HG02973 (cell line): Measurements from ENCODE around the gene NAA11.
"Not testable (repeated sequence)": the region's sequence is repeated elsewhere in the genome, so short reads cannot be mapped to it uniquely, and the experiment has no call there.

Source experiments
- ATAC-seq: cut with Tn5 transposase; IDR thresholded peaks from one replicate; pipeline ENCODE4 v1.9.1; 2021; ENCODE audit warnings: moderate library complexity; ENCODE audit not compliant: unreplicated experiment

NAA11 gene

DNA sequence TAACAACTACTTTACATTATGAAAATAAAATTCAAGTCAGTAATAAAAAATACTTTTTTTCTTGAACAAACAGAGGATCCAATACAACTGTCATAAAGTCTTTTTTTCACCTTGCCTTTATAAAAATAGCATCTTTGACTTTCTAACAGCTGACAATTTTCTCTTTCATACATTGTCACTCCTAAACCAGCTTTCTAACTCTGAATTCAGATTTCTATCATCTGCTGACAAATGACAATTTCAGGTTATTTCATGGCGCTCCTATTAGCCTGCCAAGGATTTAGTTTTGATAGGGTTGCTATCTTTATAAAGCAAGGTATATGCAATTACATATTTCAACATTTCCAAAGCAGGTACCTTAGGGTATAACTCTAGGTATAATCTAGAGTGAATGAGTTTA, 14.6 kb downstream of the NAA11 start:
- ATAC-seq = no peak

DNA sequence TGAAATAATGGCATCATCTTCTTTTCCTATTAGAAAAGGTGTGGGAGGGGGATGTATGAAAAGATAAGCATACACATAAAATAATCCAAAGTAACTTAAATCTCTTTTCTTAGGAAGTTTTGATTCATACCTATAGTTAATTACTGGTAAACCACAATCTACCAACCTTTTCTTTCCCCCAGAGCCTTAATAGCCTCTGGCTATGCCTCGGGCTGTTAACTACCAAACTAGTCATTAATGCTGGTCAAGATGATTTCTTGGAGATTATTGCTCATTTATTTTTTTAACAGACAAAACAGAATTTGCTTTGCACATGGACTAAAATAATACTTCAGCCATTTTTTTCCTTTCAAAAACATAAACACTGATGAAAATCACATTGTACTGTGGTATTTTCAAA, 16.9 kb downstream of the NAA11 start:
- ATAC-seq = no peak

DNA sequence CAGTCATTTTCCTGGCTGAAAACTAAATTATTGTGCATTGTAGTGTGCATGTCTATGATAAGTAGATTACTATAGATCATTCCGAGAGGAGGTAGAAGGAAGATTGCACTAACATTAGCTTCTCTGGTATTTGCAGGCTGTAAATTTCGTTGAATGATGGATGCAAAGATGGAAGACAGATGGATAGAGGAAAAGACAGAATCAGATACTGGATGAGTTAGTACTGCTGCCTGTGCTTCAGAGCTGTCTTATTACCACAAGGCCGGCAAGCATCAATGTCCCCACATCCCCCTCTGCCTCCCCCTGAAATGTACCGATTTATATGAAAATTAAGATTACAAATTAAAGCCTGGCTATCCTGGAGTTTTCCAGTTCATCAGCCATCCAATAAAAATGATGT, 17.7 kb downstream of the NAA11 start:
- no peak for ATAC-seq

DNA sequence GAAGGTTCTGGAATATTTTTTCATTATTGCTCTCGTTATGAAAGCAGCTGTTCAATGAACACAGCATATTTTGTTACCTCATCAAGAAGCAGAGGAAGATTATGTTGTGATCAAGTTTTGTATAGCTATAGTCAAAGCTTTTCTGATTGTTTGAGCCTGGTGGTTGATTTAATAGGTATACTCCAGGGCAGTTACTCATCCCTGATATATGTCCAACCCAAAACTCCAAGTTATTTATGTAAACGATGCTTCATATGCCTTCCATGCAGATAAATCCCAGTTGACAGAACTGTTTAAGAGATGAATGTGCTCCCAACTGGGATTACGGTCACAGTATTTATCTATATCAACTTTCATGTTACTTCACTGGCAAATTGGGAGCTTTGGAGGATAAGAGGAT, 19.1 kb downstream of the NAA11 start:
- ATAC-seq = no peak

DNA sequence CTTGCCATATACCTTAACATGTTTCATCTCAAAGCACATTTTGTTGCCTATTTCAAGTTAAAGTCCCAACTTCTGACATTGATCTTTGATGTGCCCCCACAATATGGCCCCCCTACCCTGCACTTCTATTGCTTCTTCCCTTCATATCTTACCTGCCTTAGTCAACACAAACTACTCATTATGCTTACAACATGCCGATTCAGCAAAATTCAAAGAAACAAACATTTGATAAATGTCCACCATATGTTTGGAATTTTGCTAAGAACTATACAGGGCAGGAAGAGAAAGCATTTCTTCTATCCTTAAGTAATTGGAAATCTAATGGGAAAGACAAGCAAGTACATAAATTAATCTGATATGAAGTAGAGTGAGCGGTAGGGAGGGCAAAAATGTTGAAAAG, 25.6 kb downstream of the NAA11 start:
- ATAC-seq = no peak

DNA sequence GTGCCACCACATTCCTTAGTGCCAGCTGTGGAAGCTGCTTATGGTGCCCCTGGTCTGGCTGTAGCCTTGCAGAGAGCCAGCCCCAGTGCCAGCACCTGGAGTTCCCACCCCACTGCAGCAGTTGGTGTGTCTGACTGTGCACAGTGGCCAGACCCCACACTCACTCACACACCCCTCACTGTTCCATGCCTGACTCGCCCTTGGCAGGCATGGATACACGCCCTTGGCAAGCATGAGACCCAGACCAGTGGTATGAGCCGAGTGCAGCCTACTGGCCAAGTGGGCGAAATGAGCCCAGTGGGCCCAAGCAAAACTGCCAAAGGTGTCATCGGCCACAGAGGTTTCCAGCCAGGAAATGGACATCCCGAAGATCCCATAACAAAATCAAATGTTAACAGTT, 27.4 kb downstream of the NAA11 start:
- ATAC-seq = no peak

DNA sequence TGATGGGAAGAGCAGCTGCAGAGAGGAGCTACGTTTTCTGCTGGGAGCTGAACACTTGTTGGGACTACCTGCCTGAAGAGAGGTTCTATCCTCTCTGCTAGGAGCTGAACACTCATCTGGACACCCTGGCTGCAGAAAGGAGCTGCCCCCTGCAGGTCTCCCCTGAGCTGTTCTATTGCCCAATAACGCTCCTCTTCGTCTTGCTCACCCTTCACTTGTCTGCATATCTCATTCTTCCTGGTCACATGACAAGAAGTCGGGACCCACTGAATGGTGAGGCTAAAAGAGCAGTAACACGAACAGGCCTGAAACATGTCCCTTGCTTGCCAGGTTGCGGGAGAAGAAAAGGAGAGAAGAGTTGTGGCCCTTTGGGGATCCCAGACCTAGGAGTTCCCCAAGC, 27.8 kb downstream of the NAA11 start:
- ATAC-seq = no peak

DNA sequence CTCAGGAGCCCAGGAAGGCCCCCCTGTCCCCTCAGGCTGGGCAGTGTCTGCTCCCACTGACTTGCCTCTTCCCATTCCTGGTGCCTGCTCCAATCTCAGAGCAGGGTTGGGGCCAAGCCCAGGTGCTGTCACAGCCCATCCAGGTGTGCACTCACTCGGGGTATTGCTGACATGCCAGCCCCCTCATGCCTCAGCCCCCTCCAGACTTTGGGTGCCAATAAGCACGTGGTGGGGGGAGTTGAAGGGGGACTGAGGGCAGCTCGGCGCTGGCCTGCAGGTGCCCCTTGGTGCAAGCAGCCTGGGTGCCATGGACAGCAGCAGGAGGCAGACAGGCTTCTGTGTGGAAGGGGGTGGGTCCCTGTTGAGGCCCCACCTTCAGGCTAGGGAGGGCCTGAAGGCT, 28.4 kb downstream of the NAA11 start:
- no peak for ATAC-seq

DNA sequence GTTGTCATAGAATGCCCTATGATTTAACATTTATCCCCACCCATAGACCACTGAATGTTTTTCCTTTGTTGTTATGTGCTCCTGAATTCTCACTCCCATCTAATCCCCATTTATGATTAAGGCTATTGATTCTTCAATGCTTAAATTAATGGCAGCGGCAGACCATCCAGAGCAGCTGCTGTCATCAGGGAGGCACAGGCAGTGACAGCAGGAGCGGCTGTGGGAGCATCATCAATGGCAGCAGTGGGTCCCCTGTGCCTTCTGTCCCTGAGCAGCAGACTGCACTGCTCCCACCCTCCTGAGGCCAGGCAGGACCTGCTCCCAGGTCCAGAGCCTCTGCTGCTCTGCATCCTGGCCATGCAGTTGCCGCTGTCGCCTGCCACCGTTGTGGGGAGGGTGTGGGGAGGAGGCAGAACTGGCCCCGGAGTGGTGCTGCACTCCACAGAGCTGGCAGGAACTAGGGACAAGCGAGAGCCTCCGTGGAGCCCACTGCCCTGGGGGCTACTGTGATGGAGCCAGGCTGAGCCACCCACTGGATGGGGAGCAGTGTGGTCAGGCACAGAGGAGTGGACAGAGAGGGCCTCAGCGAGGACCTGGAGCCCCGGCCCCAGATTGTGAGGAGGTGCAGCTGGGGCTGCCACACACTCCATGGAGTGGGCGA, 29.0 kb downstream of the NAA11 start:
- ATAC-seq = no peak

DNA sequence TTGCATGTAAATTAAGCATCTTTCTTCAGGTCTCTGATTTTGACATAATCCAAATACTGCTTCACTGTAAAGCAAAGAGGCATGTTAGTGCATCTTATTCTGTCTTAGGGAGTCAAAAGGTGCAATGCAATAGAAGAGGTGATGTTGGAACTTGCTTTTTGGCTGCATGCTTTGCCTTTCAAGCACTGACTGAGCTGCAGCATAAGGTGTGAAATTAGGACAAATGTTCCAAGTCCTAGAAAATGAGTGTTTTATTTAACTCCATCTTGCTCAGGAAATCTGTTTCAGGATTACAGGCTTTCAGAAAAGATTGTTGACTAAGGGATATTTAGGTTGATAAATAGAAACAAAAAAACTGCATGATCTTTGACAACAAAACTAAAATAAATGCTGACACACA, 30.8 kb downstream of the NAA11 start:
- no peak for ATAC-seq

DNA sequence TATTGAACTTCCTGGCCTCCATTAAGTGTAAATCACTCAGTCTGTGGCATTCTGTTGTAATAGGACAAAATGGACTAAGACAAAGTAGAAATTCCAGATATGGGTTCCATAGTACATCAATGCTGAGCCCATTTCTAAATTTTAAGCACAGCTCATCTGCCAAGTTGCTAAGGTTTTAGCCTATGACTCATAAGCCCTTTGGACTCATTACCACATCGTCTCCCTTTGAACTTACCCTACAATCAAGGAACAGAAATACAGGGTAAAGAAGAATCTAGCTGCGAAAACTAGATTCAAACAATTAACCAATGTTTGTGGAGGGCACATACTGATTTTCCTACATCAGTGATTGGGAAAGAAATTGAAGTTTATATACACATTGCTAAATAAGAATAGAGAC, 31.8 kb downstream of the NAA11 start:
- ATAC-seq = no peak

DNA sequence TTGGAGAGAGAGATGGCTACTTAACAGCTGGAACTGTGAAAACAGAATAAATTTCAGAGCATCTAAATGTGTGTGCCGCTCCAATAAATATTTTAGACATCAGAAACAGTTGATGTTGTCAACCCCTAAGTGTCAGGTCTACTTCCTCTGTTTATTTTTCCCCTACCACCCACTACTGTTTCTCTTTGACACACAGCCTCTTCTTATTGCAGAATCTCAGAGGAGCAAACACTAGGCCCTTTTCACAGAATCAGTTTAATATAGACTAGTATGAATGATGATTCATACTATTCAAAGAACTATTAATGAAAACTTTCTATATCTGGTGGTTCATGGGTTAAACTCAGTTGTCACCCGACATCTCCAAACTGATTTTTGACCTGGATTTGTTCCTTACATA, 33.9 kb downstream of the NAA11 start:
- peak; percentile 78 for ATAC-seq

DNA sequence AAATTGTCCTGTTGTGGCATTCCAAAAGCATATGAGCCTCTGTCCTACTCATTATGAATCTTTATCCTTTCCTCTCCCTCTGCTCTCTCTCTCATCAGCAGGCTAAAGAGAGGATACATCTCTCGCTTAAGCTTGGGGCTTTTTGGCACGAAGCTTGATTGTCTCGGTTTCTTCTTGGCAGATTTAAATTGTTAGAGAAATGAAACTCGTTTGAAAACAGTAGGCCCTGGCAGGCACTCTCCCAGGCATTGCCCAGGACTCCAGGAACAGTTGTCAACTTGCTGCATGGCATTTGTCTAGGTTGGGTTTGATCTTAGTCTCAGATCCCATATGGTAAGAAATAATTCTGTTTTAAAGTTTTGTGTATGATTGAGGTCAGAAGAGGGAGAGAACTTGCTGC, 35.5 kb downstream of the NAA11 start:
- no peak for ATAC-seq

DNA sequence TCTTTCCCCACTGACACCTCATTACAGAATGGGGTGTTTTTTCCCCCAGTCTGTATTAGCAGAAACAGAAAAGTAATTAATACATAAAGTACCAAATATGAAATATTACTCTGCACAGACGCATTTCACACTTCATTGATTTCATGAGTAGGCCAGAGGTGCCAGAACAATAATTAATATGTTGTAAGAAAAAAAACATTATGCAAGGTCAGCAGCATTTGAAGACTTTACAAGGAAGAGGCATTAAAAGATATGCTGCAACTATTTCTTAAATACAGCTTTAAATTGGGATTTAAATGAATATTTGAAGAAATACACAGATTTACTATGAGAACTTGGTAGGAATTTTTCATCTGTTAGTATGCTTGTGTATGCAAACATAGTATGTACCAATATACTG, 37.7 kb downstream of the NAA11 start:
- no peak for ATAC-seq

DNA sequence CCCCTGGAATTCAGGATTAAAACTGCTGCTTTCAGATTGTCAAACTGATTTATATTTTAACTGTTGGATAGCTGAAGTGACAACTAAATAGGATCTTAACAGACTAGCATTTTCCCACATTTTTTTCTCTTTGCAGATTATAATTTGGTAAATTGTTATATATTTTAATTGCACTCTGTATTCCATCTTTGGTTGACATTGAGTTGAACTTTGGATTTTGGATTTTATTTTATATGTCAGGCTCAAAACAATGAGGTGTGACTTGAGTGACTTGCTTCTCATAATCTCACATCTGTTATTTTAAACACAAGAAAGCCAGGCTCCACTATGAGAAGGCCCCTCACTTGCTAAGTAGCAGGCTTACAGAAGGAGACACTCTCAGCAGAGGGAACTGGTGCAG, 38.1 kb downstream of the NAA11 start:
- no peak for ATAC-seq

DNA sequence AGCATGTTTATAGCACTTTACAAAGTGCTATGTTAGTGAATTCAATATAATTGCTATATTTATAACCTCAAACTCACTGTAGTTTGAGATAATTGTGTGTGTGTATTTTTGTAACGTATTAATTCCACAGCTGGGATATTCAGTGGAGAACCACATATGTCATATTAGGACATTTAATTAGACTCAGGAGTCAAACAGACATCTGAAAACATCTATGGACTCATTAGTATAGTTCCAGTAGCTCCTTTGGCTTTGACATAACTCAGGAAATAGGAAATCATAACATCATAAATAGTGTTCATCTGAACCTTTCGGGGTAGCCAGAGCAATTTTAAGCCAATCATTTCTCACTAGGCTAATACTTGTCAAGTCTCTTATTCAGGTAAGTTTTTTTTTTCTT, 38.8 kb downstream of the NAA11 start:
- no peak for ATAC-seq

DNA sequence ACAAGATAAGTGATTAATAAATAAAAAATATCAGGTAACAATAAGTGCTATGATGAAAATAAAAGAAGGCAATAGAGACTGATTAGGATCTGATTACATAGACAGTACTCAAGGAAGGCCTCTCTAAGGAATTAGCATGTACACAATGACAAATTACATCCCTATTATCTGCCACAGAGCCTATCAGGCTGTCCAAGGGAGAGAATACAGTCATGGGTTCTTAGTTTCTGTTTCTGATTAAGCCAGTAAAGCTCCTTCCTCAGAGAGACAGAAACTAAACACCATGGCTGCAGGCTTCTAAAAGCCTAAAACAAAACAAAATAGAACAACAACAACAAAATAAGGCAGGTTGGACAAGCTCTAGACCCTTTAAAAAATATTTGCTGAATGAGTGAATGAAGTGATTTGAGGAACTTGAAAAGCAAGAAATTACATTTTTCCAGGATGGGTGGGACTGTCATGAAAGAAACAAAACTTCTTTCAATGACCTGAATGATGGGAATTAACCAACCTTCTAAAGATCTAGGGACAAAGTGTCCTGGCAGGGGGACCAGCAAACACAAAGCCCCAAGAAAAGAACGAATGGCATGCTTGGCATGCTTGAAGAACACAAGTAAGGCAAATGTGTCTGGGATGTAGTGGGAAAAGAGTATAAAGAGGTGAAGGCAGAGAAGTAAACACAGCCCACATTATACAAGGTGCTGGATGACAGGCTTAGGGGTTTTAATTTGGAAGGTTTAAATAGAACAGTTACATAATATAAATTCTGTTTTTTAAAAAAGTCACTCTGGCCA, 44.1 kb downstream of the NAA11 start:
- no peak for ATAC-seq

DNA sequence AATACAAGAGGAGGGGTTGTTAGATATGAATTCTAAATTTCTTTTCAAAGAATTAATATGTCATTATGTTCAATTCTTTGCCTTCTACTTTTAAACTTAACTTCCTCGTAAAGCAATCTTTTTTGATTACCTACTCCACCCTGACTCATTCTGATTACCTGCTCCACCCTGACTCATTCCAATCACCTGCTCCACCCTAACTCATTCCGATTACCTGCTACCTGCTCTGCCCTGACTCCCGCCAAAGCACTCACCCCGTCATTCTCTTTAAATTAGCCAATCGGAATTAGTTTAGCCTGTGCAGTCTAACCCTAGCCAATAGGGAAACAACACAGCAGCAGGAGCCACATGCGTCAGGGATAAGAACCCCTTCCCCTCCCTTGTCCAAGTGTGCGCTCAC, 48.4 kb downstream of the NAA11 start:
- ATAC-seq = not testable (repeated sequence)

DNA sequence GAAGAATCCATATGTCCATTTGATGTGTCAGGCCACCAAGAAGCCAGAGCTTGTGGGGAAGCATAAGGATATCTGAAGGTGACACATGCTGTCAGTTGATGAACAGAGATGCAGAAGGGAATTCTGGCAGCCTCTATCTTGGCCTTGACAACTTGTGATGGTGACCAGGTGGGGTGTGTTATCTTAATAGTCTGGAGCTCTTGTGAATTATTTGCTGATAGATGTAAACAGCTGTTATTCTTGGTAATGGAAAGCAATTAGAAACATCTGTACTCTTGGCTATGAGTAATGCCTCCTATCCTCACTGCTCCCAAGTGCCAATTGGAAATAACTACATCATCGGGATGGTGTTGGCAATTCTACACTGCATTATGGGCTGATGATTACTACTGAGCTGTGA, 51.9 kb downstream of the NAA11 start:
- ATAC-seq = no peak

DNA sequence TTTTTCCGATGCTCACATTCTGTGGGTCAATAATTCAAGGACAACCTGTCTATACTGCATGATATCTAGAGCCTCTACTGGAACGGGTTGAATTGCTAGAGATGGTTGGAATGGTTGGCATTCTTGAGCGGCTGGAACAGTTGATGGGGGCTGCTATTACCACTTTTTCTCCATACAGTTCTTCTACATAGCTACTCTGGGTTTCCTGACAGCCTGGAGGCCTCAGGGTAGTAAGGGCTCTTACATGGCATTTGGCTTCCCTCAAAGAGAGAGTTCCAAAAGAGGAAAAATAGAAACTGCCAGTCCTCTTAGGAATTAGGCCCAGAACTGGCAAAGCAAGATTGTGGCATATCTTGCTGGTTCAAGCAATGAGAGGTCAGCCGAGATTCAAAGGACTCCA, 53.1 kb downstream of the NAA11 start:
- ATAC-seq = no peak

DNA sequence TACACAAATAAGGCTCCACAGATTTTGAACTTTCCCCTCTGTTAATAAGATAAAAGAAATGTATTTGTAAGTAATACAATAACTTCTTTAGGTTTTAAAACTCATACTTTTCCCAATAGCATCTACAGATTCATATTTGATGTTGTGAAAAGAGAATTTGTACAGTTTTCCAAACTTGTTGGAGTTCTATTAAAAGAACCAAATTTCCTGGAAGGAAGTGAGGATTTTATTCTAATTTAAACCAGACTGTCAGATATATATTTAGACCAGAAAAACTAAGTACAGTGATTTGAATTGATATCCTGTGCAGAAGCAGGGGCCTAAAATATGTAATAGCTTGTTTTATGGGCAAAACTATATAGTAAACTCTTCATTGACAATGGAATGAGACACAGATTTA, 53.7 kb downstream of the NAA11 start:
- no peak for ATAC-seq

DNA sequence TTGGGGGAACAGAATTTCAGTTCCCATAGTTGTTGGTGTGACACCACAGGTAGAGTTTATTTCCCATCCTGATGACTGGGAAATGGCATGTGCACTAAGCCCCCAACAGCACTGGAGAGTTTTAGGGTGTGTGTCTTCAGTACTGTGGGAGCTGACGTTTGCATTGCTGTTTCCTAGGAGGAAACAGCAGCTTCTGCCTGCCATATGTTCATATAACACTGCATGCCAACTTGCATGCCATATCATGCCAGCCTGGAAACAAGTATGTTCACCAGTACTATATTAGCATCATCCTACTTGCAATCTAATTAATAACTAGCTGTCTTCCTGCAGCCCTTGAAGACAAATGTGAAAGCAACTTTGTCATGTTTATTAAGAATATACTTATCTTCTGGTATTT, 58.2 kb downstream of the NAA11 start:
- no peak for ATAC-seq
